ENCODE data around the gene SPTBN1.

The SPTBN1 gene

DNA sequence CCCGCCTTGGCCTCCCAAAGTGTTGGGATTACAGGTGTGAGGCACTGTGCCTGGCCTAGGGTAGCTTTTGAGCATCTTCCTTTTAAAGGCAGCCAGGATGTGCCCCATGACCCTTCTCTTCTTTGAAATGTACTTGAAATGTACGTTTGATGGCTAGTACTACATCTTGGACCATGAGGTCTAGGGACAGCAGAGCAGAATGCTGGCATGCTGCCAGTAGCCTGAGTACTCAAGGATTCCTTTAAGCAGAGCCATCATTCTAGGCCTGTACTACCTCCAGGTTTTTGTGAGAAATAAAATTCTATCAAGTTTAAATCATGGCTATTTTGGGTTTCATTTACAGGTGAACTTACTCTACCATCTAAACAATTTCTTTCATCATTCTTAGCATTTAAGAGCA, 264.4 kb downstream of the SPTBN1 start:
- H3K4me1 ChIP-seq (ENCODE audit: low read length), result peaks cover 13% of the 10 kb centered on the region
- peaks cover 27% of the 10 kb centered on the region for H3K27me3 ChIP-seq (ENCODE audit: low read depth, low read length)
- no peaks in the 10 kb centered on the region for H3K36me3 ChIP-seq (replicated peaks; ENCODE audit: low read depth, low read length)
- H3K4me3 ChIP-seq (ENCODE audit: low read length), result no peak overlapping the region
- no peaks in the 10 kb centered on the region for H3K9me3 ChIP-seq (ENCODE audit: insufficient read depth, low read length)
- no peak overlapping the region for H2AFZ ChIP-seq (ENCODE audit: low read depth, low read length)
- no peaks in the 10 kb centered on the region for H3K79me2 ChIP-seq (ENCODE audit: low read length)
- TF ChIP-seq, protein P1, sequence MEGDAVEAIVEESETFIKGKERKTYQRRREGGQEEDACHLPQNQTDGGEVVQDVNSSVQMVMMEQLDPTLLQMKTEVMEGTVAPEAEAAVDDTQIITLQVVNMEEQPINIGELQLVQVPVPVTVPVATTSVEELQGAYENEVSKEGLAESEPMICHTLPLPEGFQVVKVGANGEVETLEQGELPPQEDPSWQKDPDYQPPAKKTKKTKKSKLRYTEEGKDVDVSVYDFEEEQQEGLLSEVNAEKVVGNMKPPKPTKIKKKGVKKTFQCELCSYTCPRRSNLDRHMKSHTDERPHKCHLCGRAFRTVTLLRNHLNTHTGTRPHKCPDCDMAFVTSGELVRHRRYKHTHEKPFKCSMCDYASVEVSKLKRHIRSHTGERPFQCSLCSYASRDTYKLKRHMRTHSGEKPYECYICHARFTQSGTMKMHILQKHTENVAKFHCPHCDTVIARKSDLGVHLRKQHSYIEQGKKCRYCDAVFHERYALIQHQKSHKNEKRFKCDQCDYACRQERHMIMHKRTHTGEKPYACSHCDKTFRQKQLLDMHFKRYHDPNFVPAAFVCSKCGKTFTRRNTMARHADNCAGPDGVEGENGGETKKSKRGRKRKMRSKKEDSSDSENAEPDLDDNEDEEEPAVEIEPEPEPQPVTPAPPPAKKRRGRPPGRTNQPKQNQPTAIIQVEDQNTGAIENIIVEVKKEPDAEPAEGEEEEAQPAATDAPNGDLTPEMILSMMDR (IDR thresholded peaks at IDR 0.05; ENCODE audit: low read depth, low read length), result no peak
- TF ChIP-seq EZH2phosphoT487 (IDR thresholded peaks at IDR 0.05; ENCODE audit: low read depth), result no peak
- H3K27ac ChIP-seq (ENCODE audit: low read length), result no peak overlapping the region
- no peaks in the 10 kb centered on the region for H4K20me1 ChIP-seq (ENCODE audit: insufficient read depth, low read length)
- no peak overlapping the region for H3K4me2 ChIP-seq (ENCODE audit: low read length)
- H3K9ac ChIP-seq (ENCODE audit: low read length), result no peak overlapping the region
